ENCODE measurements around the gene ABR.

DNA sequence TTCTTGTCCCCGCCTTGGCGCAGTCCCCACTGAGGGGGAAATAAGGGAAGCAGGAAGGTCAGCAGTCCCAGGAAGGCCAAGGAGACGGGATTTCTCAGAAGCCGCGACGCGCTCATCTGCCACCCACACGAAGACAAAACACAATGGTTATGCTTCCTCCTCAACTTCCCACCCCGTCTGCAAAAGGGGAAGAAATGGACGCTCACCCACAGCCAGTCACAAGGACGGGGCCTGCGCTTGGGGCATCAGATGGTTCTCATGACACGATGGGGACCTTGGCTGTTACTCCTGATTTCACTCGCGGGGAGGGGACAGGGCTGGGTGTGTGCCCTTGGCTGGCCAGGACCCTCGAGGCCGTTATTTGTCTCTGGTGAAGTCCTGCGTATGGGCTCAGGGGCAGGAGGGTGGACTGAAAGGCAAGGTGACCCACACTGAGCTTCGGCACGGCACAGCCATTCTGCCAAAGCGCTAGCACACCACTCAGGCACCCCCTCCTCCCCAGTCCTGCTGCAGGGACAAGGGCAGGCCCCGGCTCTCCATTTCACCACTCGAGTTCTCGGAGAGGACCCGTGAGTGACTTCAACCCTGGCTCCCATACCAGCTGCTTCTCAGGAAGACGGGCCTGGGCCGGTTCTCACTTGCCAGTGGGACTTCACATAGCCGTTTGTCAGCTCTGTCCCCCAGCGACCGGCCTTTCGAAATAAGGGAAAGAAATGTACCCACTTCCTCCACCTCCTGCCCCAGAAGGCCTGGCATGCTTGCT, 84.5 kb downstream of the ABR start:
- TF ChIP-seq EZH2 (IDR thresholded peaks at IDR 0.05), result no peak
- TF ChIP-seq, protein P1, sequence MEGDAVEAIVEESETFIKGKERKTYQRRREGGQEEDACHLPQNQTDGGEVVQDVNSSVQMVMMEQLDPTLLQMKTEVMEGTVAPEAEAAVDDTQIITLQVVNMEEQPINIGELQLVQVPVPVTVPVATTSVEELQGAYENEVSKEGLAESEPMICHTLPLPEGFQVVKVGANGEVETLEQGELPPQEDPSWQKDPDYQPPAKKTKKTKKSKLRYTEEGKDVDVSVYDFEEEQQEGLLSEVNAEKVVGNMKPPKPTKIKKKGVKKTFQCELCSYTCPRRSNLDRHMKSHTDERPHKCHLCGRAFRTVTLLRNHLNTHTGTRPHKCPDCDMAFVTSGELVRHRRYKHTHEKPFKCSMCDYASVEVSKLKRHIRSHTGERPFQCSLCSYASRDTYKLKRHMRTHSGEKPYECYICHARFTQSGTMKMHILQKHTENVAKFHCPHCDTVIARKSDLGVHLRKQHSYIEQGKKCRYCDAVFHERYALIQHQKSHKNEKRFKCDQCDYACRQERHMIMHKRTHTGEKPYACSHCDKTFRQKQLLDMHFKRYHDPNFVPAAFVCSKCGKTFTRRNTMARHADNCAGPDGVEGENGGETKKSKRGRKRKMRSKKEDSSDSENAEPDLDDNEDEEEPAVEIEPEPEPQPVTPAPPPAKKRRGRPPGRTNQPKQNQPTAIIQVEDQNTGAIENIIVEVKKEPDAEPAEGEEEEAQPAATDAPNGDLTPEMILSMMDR (IDR thresholded peaks at IDR 0.05), result no peak
- no peak for TF ChIP-seq EZH2phosphoT487 (IDR thresholded peaks at IDR 0.05)
